ENCODE results near the gene SLC5A2. TPM values are rescaled to one million over a fixed set of nuclear protein-coding genes. Genes with fewer than 3 reads are reported as not detected.

SLC5A2 gene
- total RNA-seq, 1 donor from 2014 or later: not detected

DNA sequence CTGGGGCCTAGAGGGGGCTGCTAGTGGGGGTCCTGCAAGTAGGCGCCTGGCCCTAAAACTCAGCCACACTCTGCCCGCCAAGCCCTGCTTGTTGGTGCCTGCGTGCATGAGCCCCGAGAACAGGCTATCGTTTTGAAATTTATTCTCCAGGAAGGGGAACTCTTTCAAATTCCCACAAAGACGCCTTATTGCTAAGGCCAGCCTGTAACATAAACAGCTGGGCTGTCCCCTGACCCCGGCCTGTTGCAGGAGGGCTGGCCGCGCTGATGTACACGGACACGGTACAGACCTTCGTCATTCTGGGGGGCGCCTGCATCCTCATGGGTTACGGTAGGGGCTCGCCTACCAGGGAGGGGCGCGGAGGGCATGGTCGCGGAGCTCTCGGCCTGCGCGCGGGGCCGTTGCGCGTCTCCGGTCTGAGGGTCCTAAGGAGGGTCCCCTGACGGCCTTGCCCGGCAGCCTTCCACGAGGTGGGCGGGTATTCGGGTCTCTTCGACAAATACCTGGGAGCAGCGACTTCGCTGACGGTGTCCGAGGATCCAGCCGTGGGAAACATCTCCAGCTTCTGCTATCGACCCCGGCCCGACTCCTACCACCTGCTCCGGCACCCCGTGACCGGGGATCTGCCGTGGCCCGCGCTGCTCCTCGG is 4.3 kb downstream of the SLC5A2 start:
- no peak for DNase-seq
- Mint-ChIP-seq H3K27ac (ENCODE audit: unreplicated experiment) (no peak overlapping the region), H3K9me3 (ENCODE audit: unreplicated experiment) (peaks cover 12% of the 10 kb centered on the region), H3K4me3 (ENCODE audit: unreplicated experiment) (peak overlapping the region; percentile 86), H3K27me3 (ENCODE audit: unreplicated experiment) (peaks cover 32% of the 10 kb centered on the region), H3K4me1 (ENCODE audit: low read depth, unreplicated experiment) (no peaks in the 10 kb centered on the region), H3K36me3 (ENCODE audit: unreplicated experiment) (peaks cover 12% of the 10 kb centered on the region)
- TF ChIP-seq CTCF (IDR thresholded peaks at IDR 0.05; ENCODE audit: partially characterized antibody, unreplicated experiment): no peak

DNA sequence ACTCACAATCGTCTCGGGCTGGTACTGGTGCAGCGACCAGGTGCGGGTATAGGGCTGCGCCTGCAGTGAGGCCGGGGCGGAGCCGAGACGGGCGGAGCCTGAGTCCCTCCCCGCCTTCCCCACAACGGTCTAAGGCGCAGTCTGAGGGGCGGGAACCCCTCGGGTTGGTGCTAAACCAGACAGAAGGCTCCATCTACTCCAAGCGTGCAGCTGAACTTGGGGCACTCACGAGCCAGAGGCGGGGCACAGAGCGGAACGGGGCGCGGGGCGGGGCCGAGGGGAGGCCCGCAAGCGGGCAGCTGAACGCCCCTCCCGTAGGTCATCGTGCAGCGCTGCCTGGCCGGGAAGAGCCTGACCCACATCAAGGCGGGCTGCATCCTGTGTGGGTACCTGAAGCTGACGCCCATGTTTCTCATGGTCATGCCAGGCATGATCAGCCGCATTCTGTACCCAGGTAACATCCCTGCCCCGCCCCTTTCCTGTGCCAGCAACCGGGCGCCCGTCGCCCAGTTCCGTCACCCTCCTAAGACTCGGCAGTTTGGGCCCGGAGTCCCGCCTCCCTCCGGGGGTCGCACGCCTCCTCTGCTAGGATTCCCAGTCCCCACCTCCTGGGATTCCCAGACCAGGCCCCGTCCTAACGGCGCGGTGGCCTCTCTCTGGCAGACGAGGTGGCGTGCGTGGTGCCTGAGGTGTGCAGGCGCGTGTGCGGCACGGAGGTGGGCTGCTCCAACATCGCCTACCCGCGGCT is 5.0 kb downstream of the SLC5A2 start:
- Mint-ChIP-seq H3K9me3 (ENCODE audit: unreplicated experiment) (peaks cover 12% of the 10 kb centered on the region), H3K27ac (ENCODE audit: unreplicated experiment) (no peak overlapping the region), H3K4me3 (ENCODE audit: unreplicated experiment) (peak overlapping the region; percentile 86), H3K27me3 (ENCODE audit: unreplicated experiment) (peaks cover 35% of the 10 kb centered on the region), H3K4me1 (ENCODE audit: low read depth, unreplicated experiment) (no peaks in the 10 kb centered on the region), H3K36me3 (ENCODE audit: unreplicated experiment) (peaks cover 15% of the 10 kb centered on the region)
- DNase-seq: peak; percentile 58
- no peak for TF ChIP-seq CTCF (IDR thresholded peaks at IDR 0.05; ENCODE audit: partially characterized antibody, unreplicated experiment)

DNA sequence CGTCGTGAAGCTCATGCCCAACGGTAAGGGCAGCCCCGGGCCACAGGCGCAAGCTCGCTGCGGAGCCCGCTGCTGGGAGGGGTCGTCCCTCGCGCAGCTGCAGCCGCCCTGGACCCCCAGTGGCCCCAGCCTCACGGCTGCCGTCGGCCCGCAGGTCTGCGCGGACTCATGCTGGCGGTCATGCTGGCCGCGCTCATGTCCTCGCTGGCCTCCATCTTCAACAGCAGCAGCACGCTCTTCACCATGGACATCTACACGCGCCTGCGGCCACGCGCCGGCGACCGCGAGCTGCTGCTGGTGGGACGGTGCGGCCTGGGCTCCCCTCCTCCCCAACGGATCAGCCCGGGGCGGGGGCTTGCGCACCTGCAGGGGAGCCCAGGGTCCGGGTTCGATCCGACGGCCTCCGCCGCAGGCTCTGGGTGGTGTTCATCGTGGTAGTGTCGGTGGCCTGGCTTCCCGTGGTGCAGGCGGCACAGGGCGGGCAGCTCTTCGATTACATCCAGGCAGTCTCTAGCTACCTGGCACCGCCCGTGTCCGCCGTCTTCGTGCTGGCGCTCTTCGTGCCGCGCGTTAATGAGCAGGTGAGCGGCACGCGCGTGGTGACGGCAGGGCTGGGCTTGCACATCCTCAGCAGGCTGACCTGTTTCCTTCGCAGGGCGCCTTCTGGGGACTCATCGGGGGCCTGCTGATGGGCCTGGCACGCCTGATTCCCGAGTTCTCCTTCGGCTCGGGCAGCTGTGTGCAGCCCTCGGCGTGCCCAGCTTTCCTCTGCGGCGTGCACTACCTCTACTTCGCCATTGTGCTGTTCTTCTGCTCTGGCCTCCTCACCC is 5.8 kb downstream of the SLC5A2 start:
- peaks cover 32% of the 10 kb centered on the region for H3K27me3 Mint-ChIP-seq (ENCODE audit: unreplicated experiment)
- peaks cover 19% of the 10 kb centered on the region for H3K36me3 Mint-ChIP-seq (ENCODE audit: unreplicated experiment)
- TF ChIP-seq CTCF (IDR thresholded peaks at IDR 0.05; ENCODE audit: partially characterized antibody, unreplicated experiment): no peak
- peak; percentile 29 for DNase-seq
- peaks cover 12% of the 10 kb centered on the region for H3K9me3 Mint-ChIP-seq (ENCODE audit: unreplicated experiment)
- no peak overlapping the region for H3K4me3 Mint-ChIP-seq (ENCODE audit: unreplicated experiment)
- no peak overlapping the region for H3K27ac Mint-ChIP-seq (ENCODE audit: unreplicated experiment)
- H3K4me1 Mint-ChIP-seq (ENCODE audit: low read depth, unreplicated experiment): no peaks in the 10 kb centered on the region

DNA sequence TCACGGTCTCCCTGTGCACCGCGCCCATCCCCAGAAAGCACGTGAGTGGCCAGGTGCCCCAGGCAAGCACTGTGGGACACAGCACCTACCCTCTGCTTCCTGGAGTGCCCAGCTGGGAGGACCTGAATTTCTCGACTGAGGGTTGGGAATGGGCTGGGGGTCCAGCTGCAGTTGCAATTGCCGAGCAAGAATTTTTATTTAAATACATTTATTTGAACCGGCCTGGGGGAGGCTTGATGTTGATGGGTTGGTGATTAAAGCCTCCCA is 6.3 kb downstream of the SLC5A2 start:
- DNase-seq: no peak
- no peak overlapping the region for H3K4me3 Mint-ChIP-seq (ENCODE audit: unreplicated experiment)
- H3K27me3 Mint-ChIP-seq (ENCODE audit: unreplicated experiment): peaks cover 30% of the 10 kb centered on the region
- peaks cover 12% of the 10 kb centered on the region for H3K9me3 Mint-ChIP-seq (ENCODE audit: unreplicated experiment)
- TF ChIP-seq CTCF (IDR thresholded peaks at IDR 0.05; ENCODE audit: partially characterized antibody, unreplicated experiment): no peak
- H3K4me1 Mint-ChIP-seq (ENCODE audit: low read depth, unreplicated experiment): no peaks in the 10 kb centered on the region
- H3K27ac Mint-ChIP-seq (ENCODE audit: unreplicated experiment): no peak overlapping the region
- H3K36me3 Mint-ChIP-seq (ENCODE audit: unreplicated experiment): peaks cover 19% of the 10 kb centered on the region
